H9 (cell line): ENCODE results near the gene MORN5. TPM values are rescaled to one million over a fixed set of nuclear protein-coding genes. Genes with fewer than 3 reads are reported as not detected.

Experiments used
- DNase-seq: peaks from one replicate; pipeline ENCODE4 v3.0.0-alpha.2; 2017
- H2AFZ ChIP-seq: one replicate; pipeline ENCODE4 v1.6.1; 2013; ENCODE audit warnings: mild to moderate bottlenecking, low read length, control low read depth, moderate library complexity
- H2AK5ac ChIP-seq: 2 replicates; pipeline ENCODE4 v1.6.1; 2013; ENCODE audit warnings: low read length, control low read depth, mixed read lengths; ENCODE audit not compliant: insufficient read length
- H2BK120ac ChIP-seq: one replicate; pipeline ENCODE4 v1.6.1; 2013; ENCODE audit warnings: low read depth, mild to moderate bottlenecking, low read length, control low read depth, inconsistent platforms; ENCODE audit not compliant: poor library complexity, severe bottlenecking
- H2BK12ac ChIP-seq: 2 replicates; pipeline ENCODE4 v1.6.1; 2013; ENCODE audit warnings: low read length, control low read depth, mixed read lengths, low read depth; ENCODE audit not compliant: insufficient read length
- H2BK15ac ChIP-seq: 2 replicates; pipeline ENCODE4 v1.6.1; 2013; ENCODE audit warnings: low read depth, low read length, control low read depth
- H2BK20ac ChIP-seq: one replicate; pipeline ENCODE4 v1.6.1; 2013; ENCODE audit warnings: low read depth, mild to moderate bottlenecking, low read length, control low read depth, inconsistent platforms; ENCODE audit not compliant: poor library complexity, severe bottlenecking
- H2BK5ac ChIP-seq: 2 replicates; pipeline ENCODE4 v1.6.1; 2013; ENCODE audit warnings: low read length, control low read depth, mixed read lengths; ENCODE audit not compliant: insufficient read length
- H3K14ac ChIP-seq: 2 replicates; pipeline ENCODE4 v1.6.1; 2013; ENCODE audit warnings: low read length, control low read depth; ENCODE audit not compliant: insufficient read depth
- H3K18ac ChIP-seq: 2 replicates; pipeline ENCODE4 v1.6.1; 2013; ENCODE audit warnings: low read depth, mild to moderate bottlenecking, mixed read lengths, low read length, control low read depth; ENCODE audit not compliant: insufficient read length
- H3K23ac ChIP-seq: 2 replicates; pipeline ENCODE4 v1.6.1; 2013; ENCODE audit warnings: low read length, control low read depth, mixed read lengths, low read depth; ENCODE audit not compliant: insufficient read length
- H3K23me2 ChIP-seq: 2 replicates; pipeline ENCODE4 v1.6.1; 2013; ENCODE audit warnings: low read depth, mild to moderate bottlenecking, mixed read lengths, low read length, control low read depth; ENCODE audit not compliant: insufficient read length, poor library complexity, severe bottlenecking
- H3K27ac ChIP-seq: 2 replicates; pipeline ENCODE4 v1.5.1; 2013; ENCODE audit warnings: low read length, control low read depth, mixed read lengths, low read depth; ENCODE audit not compliant: insufficient read length
- H3K27me3 ChIP-seq: 2 replicates; pipeline ENCODE4 v1.6.1; 2013; ENCODE audit warnings: low read length, control low read depth, inconsistent platforms; ENCODE audit not compliant: insufficient read depth
- H3K4ac ChIP-seq: 2 replicates; pipeline ENCODE4 v1.6.1; 2013; ENCODE audit warnings: low read depth, mild to moderate bottlenecking, control low read depth, inconsistent platforms, low read length, moderate library complexity
- H3K4me1 ChIP-seq: 2 replicates; pipeline ENCODE4 v1.6.1; 2013; ENCODE audit warnings: low read length, control low read depth, inconsistent platforms; ENCODE audit not compliant: insufficient read depth
- H3K4me2 ChIP-seq: 2 replicates; pipeline ENCODE4 v1.6.1; 2013; ENCODE audit warnings: low read length, control low read depth, mixed read lengths; ENCODE audit not compliant: insufficient read length, insufficient read depth
- H3K56ac ChIP-seq: 2 replicates; pipeline ENCODE4 v1.6.1; 2013; ENCODE audit warnings: low read depth, mild to moderate bottlenecking, mixed read lengths, low read length, control low read depth; ENCODE audit not compliant: insufficient read length
- H3K79me1 ChIP-seq: 2 replicates; pipeline ENCODE4 v1.6.1; 2013; ENCODE audit warnings: low read depth, mild to moderate bottlenecking, moderate library complexity, low read length, control low read depth, inconsistent platforms; ENCODE audit not compliant: insufficient read depth, poor library complexity, severe bottlenecking
- H3K79me2 ChIP-seq: 2 replicates; pipeline ENCODE4 v1.6.1; 2013; ENCODE audit warnings: low read length, control low read depth, inconsistent platforms; ENCODE audit not compliant: insufficient read depth
- H3K9ac ChIP-seq: 2 replicates; pipeline ENCODE4 v1.6.1; 2013; ENCODE audit warnings: low read length, control low read depth, mixed read lengths; ENCODE audit not compliant: insufficient read length; ENCODE audit errors: extremely low read depth
- H3K9me3 ChIP-seq: one replicate; pipeline ENCODE4 v1.6.1; 2013; ENCODE audit warnings: low read depth, low read length, inconsistent platforms; ENCODE audit not compliant: control insufficient read depth
- H3T11ph ChIP-seq: one replicate; pipeline ENCODE4 v1.6.1; 2013; ENCODE audit warnings: mild to moderate bottlenecking, low read length, control low read depth, inconsistent platforms
- H4K20me1 ChIP-seq: one replicate; pipeline ENCODE4 v1.6.1; 2013; ENCODE audit not compliant: control insufficient read depth, insufficient read length, insufficient read depth
- H4K5ac ChIP-seq: 2 replicates; pipeline ENCODE4 v1.6.1; 2013; ENCODE audit warnings: low read depth, mild to moderate bottlenecking, mixed read lengths, low read length, control low read depth; ENCODE audit not compliant: insufficient read length
- H4K8ac ChIP-seq: replicated peaks from 2 replicates; pipeline ENCODE4 v1.6.1; 2013; ENCODE audit warnings: low read length, control low read depth, mixed read lengths, low read depth; ENCODE audit not compliant: insufficient read length
- H4K91ac ChIP-seq: 2 replicates; pipeline ENCODE4 v1.6.1; 2013; ENCODE audit warnings: low read depth, mild to moderate bottlenecking, moderate library complexity, mixed read lengths, low read length, control low read depth; ENCODE audit not compliant: insufficient read length
- H3K27ac Mint-ChIP-seq, 3 experiments: 2 replicates in 2 of 3; 3 replicates in 1 of 3; pipeline ENCODE4 v1.8.0; 2020 to 2021; ENCODE audit warnings: mixed read lengths in 3 of 3, mild to moderate bottlenecking in 1 of 3, moderate library complexity in 1 of 3
- H3K27me3 Mint-ChIP-seq: 2 replicates; pipeline ENCODE4 v1.8.0; 2021; ENCODE audit warnings: low read depth, mild to moderate bottlenecking, moderate library complexity, mixed read lengths
- H3K36me3 Mint-ChIP-seq, 3 experiments: 2 replicates in 2 of 3; 3 replicates in 1 of 3; pipeline ENCODE4 v1.8.0; 2020 to 2021; ENCODE audit warnings: low read depth in 3 of 3, mixed read lengths in 3 of 3; ENCODE audit not compliant: insufficient read depth in 1 of 3
- H3K4me1 Mint-ChIP-seq, 2 experiments: 2 replicates each; pipeline ENCODE4 v1.8.0; 2020; ENCODE audit warnings: mixed read lengths in 2 of 2
- H3K4me3 Mint-ChIP-seq, 2 experiments: 2 replicates in 1 of 2; 3 replicates in 1 of 2; pipeline ENCODE4 v1.8.0; 2020 to 2021; ENCODE audit warnings: mild to moderate bottlenecking in 2 of 2, mixed read lengths in 2 of 2, moderate library complexity in 1 of 2
- H3K9me3 Mint-ChIP-seq, 2 experiments: 2 replicates in 1 of 2; 3 replicates in 1 of 2; pipeline ENCODE4 v1.8.0; 2020; ENCODE audit warnings: mild to moderate bottlenecking in 2 of 2, mixed read lengths in 2 of 2, moderate library complexity in 1 of 2
- CTCF ChIP-seq: fragments of 200-600 bp; sonication (generic); conservative IDR thresholded peaks from 3 replicates; pipeline ENCODE4 v1.8.0; 2021; ENCODE audit warnings: antibody characterized with exemption, mild to moderate bottlenecking
- WGBS: extraction: QIAGEN DNeasy Blood & Tissue Kit; methylation state at CpG from one replicate; pipeline ENCODE4 v1.1.7; 2013; ENCODE audit warnings: missing lambda C conversion rate, low lambda C conversion rate, mixed read lengths; ENCODE audit not compliant: insufficient read length; ENCODE audit errors: extremely low coverage; 5-methylcytosine and 5-hydroxymethylcytosine counted together
- total RNA-seq: library from RNA; stranded (reverse); gene quantifications from 2 replicates; pipeline ENCODE4 v1.2.1, GENCODE V29; 2021

Gene MORN5
- total RNA-seq, 1 experiment from 2014 or later = not detected

DNA sequence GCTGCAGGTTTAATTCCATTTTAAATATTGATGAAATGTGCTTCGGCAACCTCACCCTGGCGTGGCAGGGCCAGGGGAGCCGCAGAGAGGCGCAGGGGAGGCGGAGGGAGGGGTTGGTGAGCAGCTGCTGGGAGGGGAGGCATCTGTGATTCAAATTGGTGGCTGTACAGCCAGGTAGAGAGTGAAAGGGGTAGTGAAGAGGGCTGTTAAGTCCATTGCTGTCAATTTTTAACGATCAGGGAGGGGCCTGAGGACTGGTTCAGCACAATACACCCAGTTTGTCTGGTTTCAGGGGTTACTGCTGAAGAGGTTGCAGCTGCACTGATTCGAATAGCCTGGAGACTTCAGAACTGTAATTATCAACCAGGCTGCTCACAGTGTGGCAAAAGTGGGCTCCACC lies 37.7 kb downstream of the MORN5 start:
- Histone ChIP-seq H3T11ph (no peak overlapping the region), H3K9ac (no peak overlapping the region), H3K79me1 (no peaks in the 10 kb centered on the region), H3K4ac (no peak overlapping the region), H2BK12ac (no peak overlapping the region), H4K20me1 (no peaks in the 10 kb centered on the region), H2BK15ac (no peak overlapping the region), H3K18ac (no peak overlapping the region), H2BK20ac (no peak overlapping the region), H3K27ac (no peak overlapping the region), H3K23me2 (no peaks in the 10 kb centered on the region), H3K27me3 (no peaks in the 10 kb centered on the region), H3K14ac (no peak overlapping the region), H3K79me2 (no peaks in the 10 kb centered on the region), H2BK120ac (no peak overlapping the region), H3K9me3 (no peaks in the 10 kb centered on the region), H4K8ac (no peak overlapping the region), H2BK5ac (no peak overlapping the region), H3K23ac (no peak overlapping the region), H2AFZ (no peak overlapping the region), H2AK5ac (no peak overlapping the region), H4K91ac (no peak overlapping the region), H3K4me2 (no peak overlapping the region), H4K5ac (no peak overlapping the region), H3K4me1 (no peaks in the 10 kb centered on the region), H3K56ac (no peak overlapping the region)
- H3K27me3 Mint-ChIP-seq = no peaks in the 10 kb centered on the region
- no peak overlapping the region for H3K4me3 Mint-ChIP-seq
- H3K4me1 Mint-ChIP-seq = peaks cover 7 to 17% of the 10 kb centered on the region in 2 experiments
- WGBS = no CpG with 5 or more reads among the region's 7 CpGs
- peak overlapping the region in 1 of 3 experiments; percentile 54; a peak in 1 of 7 replicates for H3K27ac Mint-ChIP-seq
- no peak for DNase-seq
- TF ChIP-seq CTCF = no peak
- H3K9me3 Mint-ChIP-seq = no peaks in the 10 kb centered on the region
- no peaks in the 10 kb centered on the region; a peak in 1 of 7 replicates for H3K36me3 Mint-ChIP-seq
